ENCODE measurements around the gene AGBL5. TPM values are rescaled to one million over a fixed set of nuclear protein-coding genes. Genes with fewer than 3 reads are reported as not detected.

The AGBL5 gene
- total RNA-seq, 2 experiments from 2014 or later: 12.2 to 16.4 TPM

GRCh38 chr2:27080140-27080469 is 28.6 kb downstream of the AGBL5 start:
- no peak for TF ChIP-seq CTCF (IDR thresholded peaks at IDR 0.05)
- ChIA-PET CTCF (interaction anchor here (0.6 to 4.1 kb wide), 3 partner anchors 8 to 518 kb away, joined by 3 to 26 read pairs (median 6); partner anchors contain the start of genes OST4 and PREB), POLR2A (interaction anchor here (0.6 to 6.1 kb wide), 2 partner anchors 7 to 29 kb away, joined by 3 to 40 read pairs; partner anchors contain the start of gene OST4)
- ATAC-seq: no peak
- peak overlapping the region; percentile 97 for H3K27ac Mint-ChIP-seq
- H3K27me3 Mint-ChIP-seq: no peaks in the 10 kb centered on the region
- peak overlapping the region; percentile 29 for H3K4me3 Mint-ChIP-seq
- DNase-seq: no peak
- intact Hi-C loops (cut with micrococcal nuclease): no loop called here
- H3K4me1 Mint-ChIP-seq (ENCODE audit: low read depth): peaks cover 35% of the 10 kb centered on the region
- no peaks in the 10 kb centered on the region for H3K9me3 Mint-ChIP-seq
- no peaks in the 10 kb centered on the region for H3K36me3 Mint-ChIP-seq (ENCODE audit: low read depth)

GRCh38 chr2:27080603-27080936 is 29.1 kb downstream of the AGBL5 start:
- Mint-ChIP-seq H3K4me3 (peak overlapping the region; percentile 64), H3K36me3 (ENCODE audit: low read depth) (no peaks in the 10 kb centered on the region), H3K27ac (peak overlapping the region; percentile 97), H3K9me3 (no peaks in the 10 kb centered on the region), H3K27me3 (no peaks in the 10 kb centered on the region), H3K4me1 (ENCODE audit: low read depth) (peaks cover 34% of the 10 kb centered on the region)
- intact Hi-C loops (cut with micrococcal nuclease): no loop called here
- ChIA-PET POLR2A (interaction anchor here (1.0 to 6.1 kb wide), 4 partner anchors 7 to 137 kb away, joined by 3 to 40 read pairs (median 5); partner anchors contain the start of genes CAD and OST4), CTCF (interaction anchor here (0.6 to 4.1 kb wide), 8 partner anchors 8 to 518 kb away, joined by 3 to 26 read pairs (median 3); partner anchors contain the start of genes AGBL5, OST4 and PREB)
- no peak for TF ChIP-seq CTCF (IDR thresholded peaks at IDR 0.05)
- no peak for ATAC-seq
- DNase-seq: no peak

- Mint-ChIP-seq H3K27ac (peak overlapping the region; percentile 97), H3K4me1 (ENCODE audit: low read depth) (peaks cover 29% of the 10 kb centered on the region), H3K4me3 (no peak overlapping the region), H3K9me3 (no peaks in the 10 kb centered on the region), H3K27me3 (no peaks in the 10 kb centered on the region), H3K36me3 (ENCODE audit: low read depth) (no peaks in the 10 kb centered on the region)
- ATAC-seq (no peak), DNase-seq (no peak)
- intact Hi-C loops (cut with micrococcal nuclease): no loop called here
- no peak for TF ChIP-seq CTCF (IDR thresholded peaks at IDR 0.05)
- CTCF ChIA-PET: interaction anchor here (0.8 to 4.1 kb wide), 7 partner anchors 10 to 109 kb away, joined by 3 to 26 read pairs (median 3); partner anchors contain the start of genes AGBL5, OST4 and PREB
- POLR2A ChIA-PET: interaction anchor here (0.9 to 6.1 kb wide), 7 partner anchors 9 to 136 kb away, joined by 3 to 40 read pairs (median 6); partner anchors contain the start of genes CAD and OST4
Observed at GRCh38 chr2:27081984-27082772, 30.7 kb downstream of the AGBL5 start.

GRCh38 chr2:27082773-27083409 is 31.4 kb downstream of the AGBL5 start:
- DNase-seq (no peak), ATAC-seq (no peak)
- Mint-ChIP-seq H3K27me3 (no peaks in the 10 kb centered on the region), H3K4me3 (no peak overlapping the region), H3K4me1 (ENCODE audit: low read depth) (peaks cover 34% of the 10 kb centered on the region), H3K36me3 (ENCODE audit: low read depth) (no peaks in the 10 kb centered on the region), H3K9me3 (no peaks in the 10 kb centered on the region), H3K27ac (peak overlapping the region; percentile 38)
- intact Hi-C loops (cut with micrococcal nuclease): no loop called here
- ChIA-PET POLR2A (interaction anchor here (0.9 to 6.1 kb wide), 6 partner anchors 9 to 129 kb away, joined by 3 to 40 read pairs (median 4); partner anchors contain the start of genes ATRAID, OST4 and SLC5A6), CTCF (interaction anchor here (0.8 to 4.1 kb wide), 5 partner anchors 11 to 66 kb away, joined by 3 to 26 read pairs (median 3); partner anchors contain the start of genes AGBL5, OST4 and PREB)
- TF ChIP-seq CTCF (IDR thresholded peaks at IDR 0.05): no peak
